Fibroblast of pulmonary artery (primary cell): ENCODE measurements around the gene TMBIM1.

Experiments
- DNase-seq: peaks from one replicate; pipeline ENCODE4 v3.0.0-alpha.2; 2010; ENCODE audit warnings: low read depth
- H3K4me3 ChIP-seq: replicated peaks from 2 replicates; pipeline ENCODE4 v1.5.1; 2011; ENCODE audit warnings: low read depth, mild to moderate bottlenecking, control low read depth, low read length, moderate library complexity
- CTCF ChIP-seq: IDR thresholded peaks from 2 replicates; pipeline ENCODE4 v1.5.1; 2011; ENCODE audit warnings: mild to moderate bottlenecking, control low read depth, low read length, inconsistent platforms; ENCODE audit errors: missing control alignments

Gene TMBIM1

GRCh38 chr2:218325566-218326160 is 33.4 kb upstream of the TMBIM1 start:
- TF ChIP-seq CTCF, result no peak
- no peak for DNase-seq
- H3K4me3 ChIP-seq, result no peak overlapping the region

- peak overlapping the region; percentile 72 for H3K4me3 ChIP-seq
- TF ChIP-seq CTCF, result no peak
- peak; percentile 85 for DNase-seq
Measured at GRCh38 chr2:218323526-218324472, 31.5 kb upstream of the TMBIM1 start.

- peak overlapping the region; percentile 72 for H3K4me3 ChIP-seq
- no peak for TF ChIP-seq CTCF
- peak; percentile 95 for DNase-seq
Measured at GRCh38 chr2:218322768-218323525, 30.6 kb upstream of the TMBIM1 start.

GRCh38 chr2:218320704-218321336 is 28.5 kb upstream of the TMBIM1 start:
- no peak for TF ChIP-seq CTCF
- no peak for DNase-seq
- no peak overlapping the region for H3K4me3 ChIP-seq

GRCh38 chr2:218319813-218320365 is 27.6 kb upstream of the TMBIM1 start:
- peak; percentile 21 for DNase-seq
- no peak overlapping the region for H3K4me3 ChIP-seq
- no peak for TF ChIP-seq CTCF

- DNase-seq, result no peak
- TF ChIP-seq CTCF, result no peak
- H3K4me3 ChIP-seq, result no peak overlapping the region
Measured at GRCh38 chr2:218318241-218318640, 25.9 kb upstream of the TMBIM1 start.
